Liver (tissue), 9 donors: ENCODE results near the gene RPH3AL. TPM values are rescaled to one million over a fixed set of nuclear protein-coding genes. Genes with fewer than 3 reads are reported as not detected.
"Not testable (repeated sequence)": the region's sequence is repeated elsewhere in the genome, so short reads cannot be mapped to it uniquely, and the experiment has no call there.

Source experiments
- DNase-seq: peaks from one replicate; pipeline ENCODE4 v3.0.0-alpha.2; 2017; ENCODE audit warnings: low spot score
- H3K27ac ChIP-seq, 2 donors: one replicate each; pipeline ENCODE4 v1.7.0; 2013; ENCODE audit warnings: inconsistent platforms in 2 of 2, low read length in 2 of 2, control low read depth in 1 of 2, low read depth in 1 of 2, mild to moderate bottlenecking in 1 of 2
- H3K27me3 ChIP-seq, 4 donors: one replicate each; pipeline versions ENCODE4 v1.6.1 to v1.7.0; 2013; ENCODE audit warnings: low read length in 3 of 4, inconsistent platforms in 1 of 4, mild to moderate bottlenecking in 1 of 4, moderate library complexity in 1 of 4; ENCODE audit not compliant: control insufficient read depth in 4 of 4, insufficient read depth in 4 of 4
- H3K36me3 ChIP-seq, 4 donors: one replicate each; pipeline versions ENCODE4 v1.6.1 to v1.7.0; 2013; ENCODE audit warnings: low read length in 3 of 4, mild to moderate bottlenecking in 3 of 4, low read depth in 1 of 4, moderate library complexity in 1 of 4; ENCODE audit not compliant: control insufficient read depth in 4 of 4, insufficient read depth in 3 of 4
- H3K4me1 ChIP-seq, 4 donors: one replicate each; pipeline versions ENCODE4 v1.6.1 to v1.7.0; 2013; ENCODE audit warnings: low read length in 3 of 4, mild to moderate bottlenecking in 3 of 4, moderate library complexity in 1 of 4; ENCODE audit not compliant: control insufficient read depth in 4 of 4, insufficient read depth in 4 of 4
- H3K4me3 ChIP-seq, 3 donors: one replicate each; pipeline versions ENCODE4 v1.6.1 to v1.7.0; 2013; ENCODE audit warnings: low read length in 3 of 3, control low read depth in 1 of 3, low read depth in 1 of 3, mild to moderate bottlenecking in 1 of 3
- H3K9ac ChIP-seq, 2 donors: one replicate each; pipeline ENCODE4 v1.7.0; 2013; ENCODE audit warnings: low read length in 2 of 2, mild to moderate bottlenecking in 2 of 2, moderate library complexity in 2 of 2, control low read depth in 1 of 2, low read depth in 1 of 2
- H3K9me3 ChIP-seq, 4 donors: one replicate each; pipeline versions ENCODE4 v1.6.1 to v1.7.0; 2013; ENCODE audit warnings: low read length in 3 of 4; ENCODE audit not compliant: control insufficient read depth in 4 of 4
- FOXA1 ChIP-seq: IDR thresholded peaks from 2 replicates; pipeline ENCODE4 v1.6.1; 2016; ENCODE audit warnings: antibody characterized with exemption
- GABPA ChIP-seq, 2 donors: IDR thresholded peaks in 1 of 2; conservative IDR thresholded peaks in 1 of 2; 2 replicates each; pipeline ENCODE4 v1.6.1; 2016; ENCODE audit warnings: antibody characterized with exemption in 2 of 2, mild to moderate bottlenecking in 1 of 2, moderate library complexity in 1 of 2
- HNF4A ChIP-seq, 2 donors: conservative IDR thresholded peaks; 2 replicates each; pipeline ENCODE4 v1.6.1; 2016; ENCODE audit warnings: antibody characterized with exemption in 2 of 2, mild to moderate bottlenecking in 2 of 2
- HNF4G ChIP-seq: IDR thresholded peaks from 2 replicates; pipeline ENCODE4 v1.6.1; 2016; ENCODE audit warnings: antibody characterized with exemption
- JUND ChIP-seq, 2 donors: IDR thresholded peaks; 2 replicates each; pipeline ENCODE4 v1.6.1; 2016; ENCODE audit warnings: antibody characterized with exemption in 2 of 2
- NR2F2 ChIP-seq: IDR thresholded peaks from 2 replicates; pipeline ENCODE4 v1.6.1; 2016; ENCODE audit warnings: antibody characterized with exemption
- RXRA ChIP-seq, 2 donors: IDR thresholded peaks; 2 replicates each; pipeline ENCODE4 v1.6.1; 2017 to 2018; ENCODE audit warnings: antibody characterized with exemption in 2 of 2, mild to moderate bottlenecking in 1 of 2
- SP1 ChIP-seq: IDR thresholded peaks from 2 replicates; pipeline ENCODE4 v1.6.1; 2018; ENCODE audit warnings: antibody characterized with exemption, mild to moderate bottlenecking
- WGBS: extraction: QIAGEN DNeasy Blood & Tissue Kit; methylation state at CpG from one replicate; pipeline ENCODE4 v1.1.7; 2013; 5-methylcytosine and 5-hydroxymethylcytosine counted together
- polyA plus RNA-seq, 2 donors: library from polyadenylated mRNA; stranded (reverse) in 1 of 2; unstranded in 1 of 2; fragments of 200-250 nt in 1 of 2; fragments of >200 nt in 1 of 2; fragmentation: Nextera tagmentation in 1 of 2; extraction: Ambion mirVana in 1 of 2; gene quantifications; one replicate each; pipeline versions ENCODE4 v1.2.1 to v1.2.3, GENCODE V29; 2013 to 2015
- total RNA-seq, 2 donors: library from RNA; depleted of rRNA; stranded (reverse); fragments of >200 nt; gene quantifications; one replicate each; pipeline ENCODE4 v1.2.3, GENCODE V29; 2014
- TF ChIP-seq, protein P1 (sequence below): IDR thresholded peaks from 2 replicates; pipeline ENCODE4 v1.6.1; 2016; ENCODE audit warnings: antibody characterized with exemption
- TF ChIP-seq, protein P2 (sequence below): IDR thresholded peaks from 2 replicates; pipeline ENCODE4 v1.6.1; 2016; ENCODE audit warnings: antibody characterized with exemption, mild to moderate bottlenecking
- TF ChIP-seq, protein P3 (sequence below): IDR thresholded peaks from 2 replicates; pipeline ENCODE4 v1.6.1; 2016; ENCODE audit warnings: antibody characterized with exemption
- TF ChIP-seq, protein P4 (sequence below): fragments of 150-350 bp; IDR thresholded peaks from 2 replicates; pipeline ENCODE4 v1.5.1; 2017; ENCODE audit warnings: improper control_type of control experiment, low read depth, low read length; ENCODE audit not compliant: missing input control
- donor health status: healthy.
- donor health status: healthy.
- donor health status: healthy.
- donor health status: healthy.
- donor health status: healthy.

The RPH3AL gene
- total and polyA plus RNA-seq, 4 donors: 8.5 to 52.5 (median 13.9) TPM

DNA sequence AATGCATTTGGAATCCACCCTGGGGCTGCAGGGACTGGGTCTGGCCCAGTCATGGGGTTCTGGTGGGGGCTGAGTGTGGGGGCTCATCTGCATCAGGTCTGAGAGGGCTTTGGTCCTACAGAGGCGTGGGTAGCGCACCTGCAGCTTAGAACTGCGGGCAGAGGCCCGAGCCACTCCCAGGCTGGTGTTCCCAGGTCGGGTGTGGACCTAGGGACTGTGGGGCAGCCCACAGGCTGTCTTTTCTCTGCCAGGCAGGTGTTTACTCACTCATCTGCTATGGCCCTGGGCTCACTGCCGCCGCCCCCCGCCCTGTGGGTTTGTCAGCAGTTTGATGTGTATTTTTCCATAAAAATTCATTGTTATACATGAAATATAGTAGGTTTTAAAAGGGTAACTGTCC, 144.2 kb downstream of the RPH3AL start:
- WGBS: 91% methylated on average over 8 of the region's 8 CpGs
- H3K27ac ChIP-seq: no peak overlapping the region
- no peak overlapping the region for H3K4me3 ChIP-seq
- no peaks in the 10 kb centered on the region for H3K4me1 ChIP-seq
- no peak overlapping the region for H3K9ac ChIP-seq
- no peaks in the 10 kb centered on the region for H3K9me3 ChIP-seq
- TF ChIP-seq JUND (IDR thresholded peaks at IDR 0.05) (no peak), HNF4G (no peak), NR2F2 (no peak), GABPA (IDR thresholded peaks at IDR 0.05 in 1 of 2, conservative IDR thresholded peaks at IDR 0.05 in 1 of 2) (no peak), FOXA1 (no peak), RXRA (IDR thresholded peaks at IDR 0.05) (no peak)
- TF ChIP-seq, protein P1, sequence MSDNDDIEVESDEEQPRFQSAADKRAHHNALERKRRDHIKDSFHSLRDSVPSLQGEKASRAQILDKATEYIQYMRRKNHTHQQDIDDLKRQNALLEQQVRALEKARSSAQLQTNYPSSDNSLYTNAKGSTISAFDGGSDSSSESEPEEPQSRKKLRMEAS: no peak
- H3K36me3 ChIP-seq: peaks cover 0 to 13% (median 4%) of the 10 kb centered on the region in 4 donors
- no peaks in the 10 kb centered on the region for H3K27me3 ChIP-seq
- no peak for DNase-seq

DNA sequence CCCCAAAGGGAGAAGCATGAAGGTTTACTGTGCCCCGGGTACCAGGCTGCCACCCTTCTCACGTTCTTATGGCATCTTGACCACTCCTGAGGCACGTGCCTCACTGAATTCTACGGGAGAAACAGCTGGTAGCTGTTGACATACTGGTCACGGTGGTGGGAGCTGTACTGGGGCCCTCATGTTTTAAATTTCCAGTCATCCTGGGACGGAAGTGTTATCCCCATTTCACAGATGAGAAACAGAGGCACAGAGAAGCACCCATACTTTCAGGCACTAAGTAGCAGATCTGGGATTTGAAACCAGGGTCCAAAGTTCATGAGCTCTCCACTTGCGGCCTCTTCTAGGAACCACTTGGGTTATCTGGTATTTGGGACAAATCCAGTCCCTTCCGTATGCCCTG, 144.8 kb downstream of the RPH3AL start:
- Histone ChIP-seq H3K4me3 (no peak overlapping the region), H3K27ac (no peak overlapping the region), H3K36me3 (peaks cover 0 to 13% (median 4%) of the 10 kb centered on the region in 4 donors), H3K27me3 (no peaks in the 10 kb centered on the region), H3K4me1 (no peaks in the 10 kb centered on the region), H3K9me3 (no peaks in the 10 kb centered on the region), H3K9ac (no peak overlapping the region)
- no peak for TF ChIP-seq SP1
- peak in 1 of 2 donors; percentile 13 for TF ChIP-seq HNF4A (conservative IDR thresholded peaks at IDR 0.05)
- DNase-seq: no peak
- WGBS: 94% methylated on average over 8 of the region's 8 CpGs

DNA sequence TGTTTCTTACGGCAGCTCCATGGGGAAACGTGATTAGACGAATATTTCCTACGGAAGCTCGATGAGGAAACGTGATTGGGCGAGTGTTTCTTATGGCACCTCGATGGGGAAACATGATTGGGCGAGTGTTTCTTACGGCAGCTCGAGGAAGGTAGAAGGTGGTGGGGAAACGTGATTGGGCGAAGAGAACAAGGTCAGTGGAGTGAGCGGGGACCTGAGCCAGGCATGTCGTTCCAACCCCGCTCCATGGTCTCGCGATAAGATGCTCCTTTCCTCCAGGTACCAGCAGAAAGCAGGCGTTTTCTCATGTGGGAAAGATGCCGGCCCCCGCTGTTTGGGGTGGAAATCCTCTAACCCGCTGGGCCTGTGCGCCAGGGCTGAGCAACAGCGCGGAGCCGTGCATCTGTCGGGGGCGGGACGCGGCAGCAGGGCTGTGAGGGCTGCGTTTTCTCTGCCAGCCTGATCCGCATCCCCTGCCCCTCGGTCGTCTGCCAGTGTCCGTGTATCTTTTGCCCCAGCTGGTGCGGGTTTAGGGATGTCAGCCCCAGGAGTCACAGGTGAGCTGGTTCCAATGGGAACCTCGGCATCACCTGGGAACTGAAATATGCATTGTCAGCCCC, 145.6 kb downstream of the RPH3AL start:
- H3K27ac ChIP-seq: no peak overlapping the region
- 79% methylated on average over 37 of the region's 37 CpGs for WGBS
- H3K4me3 ChIP-seq: no peak overlapping the region
- no peaks in the 10 kb centered on the region for H3K4me1 ChIP-seq
- peaks cover 0 to 8% (median 1%) of the 10 kb centered on the region in 4 donors for H3K36me3 ChIP-seq
- no peaks in the 10 kb centered on the region for H3K27me3 ChIP-seq
- TF ChIP-seq, protein P2, sequence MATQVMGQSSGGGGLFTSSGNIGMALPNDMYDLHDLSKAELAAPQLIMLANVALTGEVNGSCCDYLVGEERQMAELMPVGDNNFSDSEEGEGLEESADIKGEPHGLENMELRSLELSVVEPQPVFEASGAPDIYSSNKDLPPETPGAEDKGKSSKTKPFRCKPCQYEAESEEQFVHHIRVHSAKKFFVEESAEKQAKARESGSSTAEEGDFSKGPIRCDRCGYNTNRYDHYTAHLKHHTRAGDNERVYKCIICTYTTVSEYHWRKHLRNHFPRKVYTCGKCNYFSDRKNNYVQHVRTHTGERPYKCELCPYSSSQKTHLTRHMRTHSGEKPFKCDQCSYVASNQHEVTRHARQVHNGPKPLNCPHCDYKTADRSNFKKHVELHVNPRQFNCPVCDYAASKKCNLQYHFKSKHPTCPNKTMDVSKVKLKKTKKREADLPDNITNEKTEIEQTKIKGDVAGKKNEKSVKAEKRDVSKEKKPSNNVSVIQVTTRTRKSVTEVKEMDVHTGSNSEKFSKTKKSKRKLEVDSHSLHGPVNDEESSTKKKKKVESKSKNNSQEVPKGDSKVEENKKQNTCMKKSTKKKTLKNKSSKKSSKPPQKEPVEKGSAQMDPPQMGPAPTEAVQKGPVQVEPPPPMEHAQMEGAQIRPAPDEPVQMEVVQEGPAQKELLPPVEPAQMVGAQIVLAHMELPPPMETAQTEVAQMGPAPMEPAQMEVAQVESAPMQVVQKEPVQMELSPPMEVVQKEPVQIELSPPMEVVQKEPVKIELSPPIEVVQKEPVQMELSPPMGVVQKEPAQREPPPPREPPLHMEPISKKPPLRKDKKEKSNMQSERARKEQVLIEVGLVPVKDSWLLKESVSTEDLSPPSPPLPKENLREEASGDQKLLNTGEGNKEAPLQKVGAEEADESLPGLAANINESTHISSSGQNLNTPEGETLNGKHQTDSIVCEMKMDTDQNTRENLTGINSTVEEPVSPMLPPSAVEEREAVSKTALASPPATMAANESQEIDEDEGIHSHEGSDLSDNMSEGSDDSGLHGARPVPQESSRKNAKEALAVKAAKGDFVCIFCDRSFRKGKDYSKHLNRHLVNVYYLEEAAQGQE: no peak
- TF ChIP-seq FOXA1 (no peak), JUND (IDR thresholded peaks at IDR 0.05) (no peak), HNF4A (conservative IDR thresholded peaks at IDR 0.05) (no peak), RXRA (IDR thresholded peaks at IDR 0.05) (no peak), NR2F2 (no peak), GABPA (IDR thresholded peaks at IDR 0.05 in 1 of 2, conservative IDR thresholded peaks at IDR 0.05 in 1 of 2) (no peak), HNF4G (no peak), SP1 (no peak)
- TF ChIP-seq, protein P3, sequence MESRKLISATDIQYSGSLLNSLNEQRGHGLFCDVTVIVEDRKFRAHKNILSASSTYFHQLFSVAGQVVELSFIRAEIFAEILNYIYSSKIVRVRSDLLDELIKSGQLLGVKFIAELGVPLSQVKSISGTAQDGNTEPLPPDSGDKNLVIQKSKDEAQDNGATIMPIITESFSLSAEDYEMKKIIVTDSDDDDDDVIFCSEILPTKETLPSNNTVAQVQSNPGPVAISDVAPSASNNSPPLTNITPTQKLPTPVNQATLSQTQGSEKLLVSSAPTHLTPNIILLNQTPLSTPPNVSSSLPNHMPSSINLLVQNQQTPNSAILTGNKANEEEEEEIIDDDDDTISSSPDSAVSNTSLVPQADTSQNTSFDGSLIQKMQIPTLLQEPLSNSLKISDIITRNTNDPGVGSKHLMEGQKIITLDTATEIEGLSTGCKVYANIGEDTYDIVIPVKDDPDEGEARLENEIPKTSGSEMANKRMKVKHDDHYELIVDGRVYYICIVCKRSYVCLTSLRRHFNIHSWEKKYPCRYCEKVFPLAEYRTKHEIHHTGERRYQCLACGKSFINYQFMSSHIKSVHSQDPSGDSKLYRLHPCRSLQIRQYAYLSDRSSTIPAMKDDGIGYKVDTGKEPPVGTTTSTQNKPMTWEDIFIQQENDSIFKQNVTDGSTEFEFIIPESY: no peak
- TF ChIP-seq, protein P4, sequence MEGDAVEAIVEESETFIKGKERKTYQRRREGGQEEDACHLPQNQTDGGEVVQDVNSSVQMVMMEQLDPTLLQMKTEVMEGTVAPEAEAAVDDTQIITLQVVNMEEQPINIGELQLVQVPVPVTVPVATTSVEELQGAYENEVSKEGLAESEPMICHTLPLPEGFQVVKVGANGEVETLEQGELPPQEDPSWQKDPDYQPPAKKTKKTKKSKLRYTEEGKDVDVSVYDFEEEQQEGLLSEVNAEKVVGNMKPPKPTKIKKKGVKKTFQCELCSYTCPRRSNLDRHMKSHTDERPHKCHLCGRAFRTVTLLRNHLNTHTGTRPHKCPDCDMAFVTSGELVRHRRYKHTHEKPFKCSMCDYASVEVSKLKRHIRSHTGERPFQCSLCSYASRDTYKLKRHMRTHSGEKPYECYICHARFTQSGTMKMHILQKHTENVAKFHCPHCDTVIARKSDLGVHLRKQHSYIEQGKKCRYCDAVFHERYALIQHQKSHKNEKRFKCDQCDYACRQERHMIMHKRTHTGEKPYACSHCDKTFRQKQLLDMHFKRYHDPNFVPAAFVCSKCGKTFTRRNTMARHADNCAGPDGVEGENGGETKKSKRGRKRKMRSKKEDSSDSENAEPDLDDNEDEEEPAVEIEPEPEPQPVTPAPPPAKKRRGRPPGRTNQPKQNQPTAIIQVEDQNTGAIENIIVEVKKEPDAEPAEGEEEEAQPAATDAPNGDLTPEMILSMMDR: no peak
- no peak overlapping the region for H3K9ac ChIP-seq
- DNase-seq: no peak
- no peaks in the 10 kb centered on the region for H3K9me3 ChIP-seq

DNA sequence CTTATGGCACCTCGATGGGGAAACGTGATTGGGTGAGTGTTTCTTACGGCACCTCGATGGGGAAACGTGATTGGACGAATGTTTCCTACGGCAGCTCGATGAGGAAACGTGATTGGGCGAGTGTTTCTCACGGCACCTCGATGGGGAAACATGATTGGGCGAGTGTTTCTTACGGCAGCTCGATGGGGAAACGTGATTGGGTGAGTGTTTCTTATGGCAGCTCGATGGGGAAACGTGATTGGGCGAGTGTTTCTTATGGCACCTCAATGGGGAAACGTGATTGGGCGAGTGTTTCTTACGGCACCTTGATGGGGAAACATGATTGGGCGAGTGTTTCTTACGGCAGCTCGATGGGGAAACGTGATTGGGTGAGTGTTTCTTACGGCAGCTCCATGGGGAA, 146.1 kb downstream of the RPH3AL start:
- not testable (repeated sequence) for H3K36me3 ChIP-seq, H3K4me1 ChIP-seq, DNase-seq, H3K27me3 ChIP-seq, H3K9ac ChIP-seq, H3K27ac ChIP-seq, H3K9me3 ChIP-seq, H3K4me3 ChIP-seq
- 95% methylated on average over 27 of the region's 27 CpGs for WGBS
